Measurements from ENCODE around the gene CHRM3. TPM values are rescaled to one million over a fixed set of nuclear protein-coding genes. Genes with fewer than 3 reads are reported as not detected.
"Not testable (repeated sequence)": the region's sequence is repeated elsewhere in the genome, so short reads cannot be mapped to it uniquely, and the experiment has no call there.

The CHRM3 gene
- total RNA-seq, 4 donors from 2014 or later: 75.5 to 118 (median 85.9) TPM

GRCh38 chr1:239363930-239364329 is 22.4 kb upstream of the CHRM3 start:
- WGBS: 88% methylated on average over 5 of the region's 5 CpGs
- DNase-seq (ENCODE audit: extremely low spot score): no peak
- H3K27ac ChIP-seq (replicated peaks in 1 of 4): no peak overlapping the region
- peaks cover 0 to 13% (median 13%) of the 10 kb centered on the region in 4 donors for H3K4me1 ChIP-seq
- H3K27me3 ChIP-seq: no peaks in the 10 kb centered on the region
- H3K36me3 ChIP-seq: no peaks in the 10 kb centered on the region
- no peak for TF ChIP-seq EP300 (IDR thresholded peaks at IDR 0.05)
- TF ChIP-seq POLR2AphosphoS5 (IDR thresholded peaks at IDR 0.05): no peak
- no peak for TF ChIP-seq CTCF (IDR thresholded peaks at IDR 0.05)
- no peak for TF ChIP-seq POLR2A (IDR thresholded peaks at IDR 0.05; ENCODE audit: low read depth)
- no peaks in the 10 kb centered on the region for H3K9me3 ChIP-seq
- intact Hi-C loops (cut with DNase I): no loop called here
- H3K4me3 ChIP-seq: no peak overlapping the region

GRCh38 chr1:239367196-239367810 is 19.1 kb upstream of the CHRM3 start:
- intact Hi-C loops (cut with DNase I): no loop called here
- TF ChIP-seq CTCF (IDR thresholded peaks at IDR 0.05) (no peak), EP300 (IDR thresholded peaks at IDR 0.05) (no peak), POLR2AphosphoS5 (IDR thresholded peaks at IDR 0.05) (no peak), POLR2A (IDR thresholded peaks at IDR 0.05; ENCODE audit: low read depth) (no peak)
- Histone ChIP-seq H3K9me3 (no peaks in the 10 kb centered on the region), H3K36me3 (no peaks in the 10 kb centered on the region), H3K4me3 (no peak overlapping the region), H3K4me1 (no peaks in the 10 kb centered on the region), H3K27me3 (no peaks in the 10 kb centered on the region), H3K27ac (replicated peaks in 1 of 4) (no peak overlapping the region)
- WGBS: 85% methylated on average over 4 of the region's 4 CpGs
- no peak for DNase-seq (ENCODE audit: extremely low spot score)

GRCh38 chr1:239368436-239369109 is 17.8 kb upstream of the CHRM3 start:
- Histone ChIP-seq H3K9me3 (no peaks in the 10 kb centered on the region), H3K27me3 (no peaks in the 10 kb centered on the region), H3K36me3 (no peaks in the 10 kb centered on the region), H3K4me1 (no peaks in the 10 kb centered on the region), H3K27ac (replicated peaks in 1 of 4) (no peak overlapping the region), H3K4me3 (no peak overlapping the region)
- intact Hi-C loops (cut with DNase I): no loop called here
- WGBS: 69% methylated on average over 7 of the region's 7 CpGs
- DNase-seq (ENCODE audit: extremely low spot score): no peak
- TF ChIP-seq POLR2A (IDR thresholded peaks at IDR 0.05; ENCODE audit: low read depth) (no peak), EP300 (IDR thresholded peaks at IDR 0.05) (no peak), CTCF (IDR thresholded peaks at IDR 0.05) (no peak), POLR2AphosphoS5 (IDR thresholded peaks at IDR 0.05) (no peak)

GRCh38 chr1:239370869-239371268 is 15.5 kb upstream of the CHRM3 start:
- WGBS: 81% methylated on average over 3 of the region's 3 CpGs
- H3K27ac ChIP-seq (replicated peaks in 1 of 4); H3K36me3 ChIP-seq; intact Hi-C loops (cut with DNase I); H3K9me3 ChIP-seq; H3K27me3 ChIP-seq; H3K4me1 ChIP-seq; DNase-seq (ENCODE audit: extremely low spot score); H3K4me3 ChIP-seq: not testable (repeated sequence)

GRCh38 chr1:239382666-239383065 is 3.7 kb upstream of the CHRM3 start:
- Histone ChIP-seq H3K9me3 (no peaks in the 10 kb centered on the region), H3K36me3 (no peaks in the 10 kb centered on the region), H3K27me3 (peaks cover 0 to 16% (median 1%) of the 10 kb centered on the region in 4 donors), H3K27ac (replicated peaks in 1 of 4) (no peak overlapping the region), H3K4me1 (peaks cover 7 to 20% (median 17%) of the 10 kb centered on the region in 4 donors), H3K4me3 (no peak overlapping the region)
- WGBS: 97% methylated on average over 5 of the region's 5 CpGs
- TF ChIP-seq POLR2A (IDR thresholded peaks at IDR 0.05; ENCODE audit: low read depth) (no peak), CTCF (IDR thresholded peaks at IDR 0.05) (no peak), POLR2AphosphoS5 (IDR thresholded peaks at IDR 0.05) (no peak), EP300 (IDR thresholded peaks at IDR 0.05) (no peak)
- no peak for DNase-seq (ENCODE audit: extremely low spot score)
- intact Hi-C loops (cut with DNase I): loop anchor here (10.0 kb wide), 1 partner anchor 332 kb away; no protein-coding TSS in a partner anchor

Measured in esophagus muscularis mucosa (tissue), 4 donors.